ENCODE measurements around the gene NT5C3A. TPM values are rescaled to one million over a fixed set of nuclear protein-coding genes. Genes with fewer than 3 reads are reported as not detected.
"Not testable (repeated sequence)": the region's sequence is repeated elsewhere in the genome, so short reads cannot be mapped to it uniquely, and the experiment has no call there.

NT5C3A gene
- total and polyA plus RNA-seq, 4 donors = 19.0 to 48.1 (median 23.7) TPM

DNA sequence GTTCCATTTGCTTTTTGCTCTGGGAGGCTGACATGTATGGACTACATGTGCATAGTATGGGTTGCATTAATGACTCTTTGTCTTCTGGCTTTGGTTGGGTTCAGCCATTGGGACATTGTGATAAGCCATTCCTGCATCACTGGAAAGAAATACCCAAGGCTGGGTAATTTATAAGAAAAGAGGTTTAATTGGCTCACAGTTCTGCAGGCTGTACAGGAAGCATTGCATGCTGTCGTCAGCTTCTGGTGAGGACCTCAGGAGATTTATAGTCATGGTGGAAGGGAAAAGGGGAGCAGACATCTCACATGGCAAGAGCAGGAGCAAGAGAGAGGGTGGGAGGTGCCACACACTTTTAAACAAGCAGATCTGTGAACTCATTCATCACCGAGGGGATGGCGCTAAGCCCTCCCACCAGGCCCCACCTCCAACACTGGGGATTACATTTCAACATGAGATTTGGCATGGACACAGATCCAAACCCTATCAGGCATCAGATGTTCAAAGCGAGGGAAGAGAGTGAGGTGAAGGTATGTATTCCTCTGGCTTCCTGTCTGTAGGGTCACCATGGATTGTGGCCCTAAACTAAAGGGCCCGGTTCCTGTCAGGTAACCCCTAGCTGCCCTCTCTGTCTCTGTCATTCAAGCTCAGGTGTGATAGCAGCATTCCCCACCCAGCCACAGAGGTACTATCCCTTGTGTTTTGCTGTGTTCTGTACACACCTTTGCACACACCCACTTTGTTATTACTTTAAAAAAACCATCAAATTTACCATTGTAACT, 95.9 kb downstream of the NT5C3A start:
- peaks cover 5 to 13% (median 7%) of the 10 kb centered on the region in 5 donors for H3K4me1 ChIP-seq (ENCODE audit: control insufficient read depth in 5 of 5, insufficient read depth in 5 of 5, low read length in 5 of 5)
- H3K9me3 ChIP-seq (ENCODE audit: control insufficient read depth in 4 of 4, insufficient read depth in 3 of 4, low read length in 3 of 4); H3K27me3 ChIP-seq (ENCODE audit: control insufficient read depth in 3 of 3, insufficient read depth in 3 of 3, low read length in 2 of 3); H3K4me3 ChIP-seq; ATAC-seq (ENCODE audit: insufficient read depth, low FRiP score); H3K27ac ChIP-seq (ENCODE audit: low read depth in 1 of 2, low read length in 1 of 2); DNase-seq; H3K36me3 ChIP-seq (ENCODE audit: control insufficient read depth in 4 of 4, insufficient read depth in 4 of 4, low read length in 4 of 4); H3K9ac ChIP-seq (ENCODE audit: insufficient read depth in 1 of 2, low read length in 2 of 2): not testable (repeated sequence)
- 72 to 78% methylated on average over 3 to 4 of the region's 5 CpGs for whole genome bisulfite sequencing, 2 donors

DNA sequence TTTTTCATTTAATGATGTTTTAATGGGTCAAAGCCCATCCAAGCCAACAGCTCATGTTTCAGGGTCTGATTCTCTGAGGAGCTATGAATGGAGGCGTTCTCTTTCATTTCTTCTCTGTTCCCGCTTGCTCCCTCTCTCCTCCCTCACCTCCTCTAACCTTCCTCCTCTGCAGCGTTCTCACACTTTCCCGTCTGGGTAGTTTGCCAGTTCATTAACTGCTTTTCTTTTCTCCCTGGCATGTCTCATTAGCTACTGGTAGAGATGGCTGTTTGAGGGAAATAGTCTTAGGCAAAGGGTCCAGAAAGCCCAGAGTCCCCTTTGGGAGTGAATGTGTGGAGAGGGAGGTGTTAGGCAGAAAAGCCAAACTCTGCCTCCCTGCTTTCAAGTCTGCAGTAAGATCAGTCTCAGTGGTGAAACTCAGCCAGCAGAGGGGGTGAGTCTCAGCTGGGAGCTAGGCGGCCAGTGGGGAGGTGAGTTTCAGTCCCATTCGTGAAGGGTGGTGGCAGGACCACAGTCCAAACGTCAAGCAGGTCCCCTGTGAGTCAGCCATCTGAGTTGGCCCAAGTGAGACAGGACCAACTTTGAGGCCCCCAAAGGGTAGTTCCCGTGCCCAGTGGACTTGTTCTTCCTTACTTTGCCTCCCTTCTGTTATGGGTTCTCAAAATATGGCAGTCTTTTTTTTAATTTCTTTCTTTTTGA, 98.0 kb downstream of the NT5C3A start:
- H3K4me3 ChIP-seq; H3K36me3 ChIP-seq (ENCODE audit: control insufficient read depth in 4 of 4, insufficient read depth in 4 of 4, low read length in 4 of 4); H3K27me3 ChIP-seq (ENCODE audit: control insufficient read depth in 3 of 3, insufficient read depth in 3 of 3, low read length in 2 of 3); H3K9me3 ChIP-seq (ENCODE audit: control insufficient read depth in 4 of 4, insufficient read depth in 3 of 4, low read length in 3 of 4); H3K9ac ChIP-seq (ENCODE audit: insufficient read depth in 1 of 2, low read length in 2 of 2): not testable (repeated sequence)
- Histone ChIP-seq H3K27ac (ENCODE audit: low read depth in 1 of 2, low read length in 1 of 2) (peak overlapping the region in 1 of 2 donors; percentile 49), H3K4me1 (ENCODE audit: control insufficient read depth in 5 of 5, insufficient read depth in 5 of 5, low read length in 5 of 5) (peaks cover 3 to 13% (median 7%) of the 10 kb centered on the region in 5 donors)
- peak; percentile 76 for ATAC-seq (ENCODE audit: insufficient read depth, low FRiP score)
- peak; percentile 61 to 89 (median 87) for DNase-seq
- WGBS, 2 donors = 16 to 23% methylated on average over 6 to 7 of the region's 8 CpGs

Small RNAs within 50 kb of the gene (small RNA-seq; reads per million reads assigned to genes)
- gene RN7SL505P (ENCODE audit: low replicate concordance) (not detected), gene RNU6-388P (ENCODE audit: low replicate concordance) (not detected), gene RPS29P14 (ENCODE audit: low replicate concordance) (not detected)

Other genes with a start within 250 kb of the NT5C3A start
- 10 to 100 TPM; 24.5 to 80.5 TPM for gene KBTBD2, start 171.0 kb downstream of the NT5C3A start, total RNA-seq
- gene KBTBD2, start 171.0 kb downstream of the NT5C3A start, polyA plus RNA-seq = 10 to 100 TPM; 15.0 to 26.7 TPM
- gene FKBP9, start 105.3 kb downstream of the NT5C3A start, total RNA-seq = 100 to 1,000 TPM; 117 to 118 TPM
- gene FKBP9, start 105.3 kb downstream of the NT5C3A start, polyA plus RNA-seq = 10 to 100 TPM; 24.2 to 31.0 TPM
- 10 to 100 TPM; 10.2 to 12.2 TPM for gene RP9, start 46.6 kb upstream of the NT5C3A start, total RNA-seq
- 10 to 100 TPM in 1 of 2 donors, 1 to 10 TPM in 1; 7.8 to 13.4 TPM for gene RP9, start 46.6 kb upstream of the NT5C3A start, polyA plus RNA-seq
- 10 to 100 TPM; 25.4 to 65.0 TPM for gene BBS9, start 66.8 kb upstream of the NT5C3A start, total RNA-seq
- gene BBS9, start 66.8 kb upstream of the NT5C3A start, polyA plus RNA-seq = 1 to 10 TPM; 3.5 to 5.0 TPM

All from lung (tissue), 11 donors.